Tibial artery (tissue), 4 donors: ENCODE data around the gene HTR4.
A peak's percentile ranks its signal among the peaks of the same experiment; 100 is the strongest.

Experiments
- DNase-seq, 2 donors: peaks; one replicate each; pipeline ENCODE4 v3.0.0-alpha.2; 2019
- H3K27ac ChIP-seq, 2 donors: fragments of 200-600 bp; sonication (generic) in 1 of 2; 1 replicate in 1 of 2; 2 replicates in 1 of 2; pipeline ENCODE4 v1.5.1; 2018 to 2019; ENCODE audit warnings: mild to moderate bottlenecking in 1 of 2
- H3K27me3 ChIP-seq, 2 donors: fragments of 200-600 bp; sonication (generic) in 1 of 2; one replicate each; pipeline versions ENCODE4 v1.5.1 to v1.6.0; 2016 to 2019
- H3K36me3 ChIP-seq, 3 donors: fragments of 200-600 bp; sonication (generic) in 2 of 3; one replicate each; pipeline ENCODE4 v1.5.1; 2016 to 2019; ENCODE audit warnings: mild to moderate bottlenecking in 2 of 3
- H3K4me1 ChIP-seq, 4 donors: fragments of 200-600 bp; sonication (generic) in 2 of 4; 1 replicate in 3 of 4; 2 replicates in 1 of 4; pipeline ENCODE4 v1.5.1; 2016 to 2019
- H3K4me3 ChIP-seq, 2 donors: fragments of 200-600 bp; sonication (generic) in 1 of 2; 1 replicate in 1 of 2; 2 replicates in 1 of 2; pipeline ENCODE4 v1.5.1; 2018 to 2019; ENCODE audit warnings: mild to moderate bottlenecking in 2 of 2
- H3K9me3 ChIP-seq, 3 donors: fragments of 200-600 bp; sonication (generic) in 1 of 3; one replicate each; pipeline ENCODE4 v1.5.1; 2016 to 2019
- intact Hi-C: fragments of 100-400 bp; cut with DNase I; formaldehyde crosslinking; loops from one replicate; pipeline ENCODE4 v1.15.0; 2023; ENCODE audit warnings: low total_unique reads
- TF ChIP-seq, protein P1 (sequence below), 2 experiments: fragments of 200-600 bp in 1 of 2; fragments of 450-650 bp in 1 of 2; IDR thresholded peaks; one replicate each; pipeline ENCODE4 v1.5.1; 2017 to 2019; ENCODE audit warnings: antibody characterized with exemption in 2 of 2, mild to moderate bottlenecking in 1 of 2, moderate library complexity in 1 of 2

The HTR4 gene, protein sequence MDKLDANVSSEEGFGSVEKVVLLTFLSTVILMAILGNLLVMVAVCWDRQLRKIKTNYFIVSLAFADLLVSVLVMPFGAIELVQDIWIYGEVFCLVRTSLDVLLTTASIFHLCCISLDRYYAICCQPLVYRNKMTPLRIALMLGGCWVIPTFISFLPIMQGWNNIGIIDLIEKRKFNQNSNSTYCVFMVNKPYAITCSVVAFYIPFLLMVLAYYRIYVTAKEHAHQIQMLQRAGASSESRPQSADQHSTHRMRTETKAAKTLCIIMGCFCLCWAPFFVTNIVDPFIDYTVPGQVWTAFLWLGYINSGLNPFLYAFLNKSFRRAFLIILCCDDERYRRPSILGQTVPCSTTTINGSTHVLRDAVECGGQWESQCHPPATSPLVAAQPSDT

DNA sequence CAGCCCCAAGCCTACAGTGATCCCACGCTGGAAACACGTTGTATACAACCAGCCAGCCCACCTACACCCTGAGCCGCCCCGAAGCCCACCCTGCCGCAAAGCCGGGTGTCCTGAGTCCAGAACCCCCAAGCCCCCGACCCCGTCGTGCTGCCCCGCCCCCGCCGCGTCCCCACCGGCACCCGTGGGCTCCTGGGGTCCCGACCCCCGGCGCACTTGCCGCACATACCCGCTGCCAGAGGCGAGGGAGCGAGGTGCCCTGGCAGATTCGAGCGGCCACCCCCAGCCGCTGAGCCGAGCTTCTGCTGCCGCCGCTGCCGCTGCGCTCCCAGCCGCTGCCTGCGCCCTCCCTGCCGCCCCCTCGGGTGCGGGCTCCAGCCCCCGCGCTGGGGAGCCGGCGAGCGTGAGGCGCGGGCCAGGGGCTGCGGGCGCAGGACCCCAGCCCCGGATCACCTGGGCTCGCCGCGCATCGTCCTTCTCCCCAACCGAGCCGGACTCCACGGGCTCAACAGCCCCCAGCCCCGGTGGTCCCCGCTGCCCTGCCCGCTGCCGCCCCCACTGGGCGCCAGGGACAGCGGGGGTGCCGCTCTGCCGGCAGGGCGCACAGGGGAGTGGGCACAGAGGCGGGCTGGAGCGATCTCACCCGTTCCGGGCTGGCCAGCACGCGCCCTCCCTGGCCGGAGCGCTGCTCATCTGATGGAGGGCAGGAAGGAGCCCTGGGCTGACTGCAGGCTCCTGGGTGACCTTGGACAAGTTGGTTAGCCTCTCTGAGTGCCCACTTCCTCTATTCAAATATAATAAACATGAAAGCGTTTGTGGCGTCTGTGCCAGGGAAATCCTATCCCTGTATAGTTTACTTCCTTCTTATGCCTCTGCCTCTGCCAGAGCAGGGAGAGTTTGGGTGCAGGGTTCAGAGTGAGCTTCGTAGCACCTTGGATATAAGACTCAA lies at the start of gene HTR4:
HTR4 (minus strand) TSS at position 692 of the 946 bp plus-strand sequence. CDS start 17,513 bp downstream, outside the sequence.
- no peaks in the 10 kb centered on the region for H3K36me3 ChIP-seq
- H3K4me3 ChIP-seq: peak within 1 kb of the TSS; percentile 35 to 50
- peaks cover 0 to 8% (median 2%) of the 10 kb centered on the region in 4 donors for H3K4me1 ChIP-seq
- H3K9me3 ChIP-seq: no peaks in the 10 kb centered on the region
- TF ChIP-seq, protein P1, sequence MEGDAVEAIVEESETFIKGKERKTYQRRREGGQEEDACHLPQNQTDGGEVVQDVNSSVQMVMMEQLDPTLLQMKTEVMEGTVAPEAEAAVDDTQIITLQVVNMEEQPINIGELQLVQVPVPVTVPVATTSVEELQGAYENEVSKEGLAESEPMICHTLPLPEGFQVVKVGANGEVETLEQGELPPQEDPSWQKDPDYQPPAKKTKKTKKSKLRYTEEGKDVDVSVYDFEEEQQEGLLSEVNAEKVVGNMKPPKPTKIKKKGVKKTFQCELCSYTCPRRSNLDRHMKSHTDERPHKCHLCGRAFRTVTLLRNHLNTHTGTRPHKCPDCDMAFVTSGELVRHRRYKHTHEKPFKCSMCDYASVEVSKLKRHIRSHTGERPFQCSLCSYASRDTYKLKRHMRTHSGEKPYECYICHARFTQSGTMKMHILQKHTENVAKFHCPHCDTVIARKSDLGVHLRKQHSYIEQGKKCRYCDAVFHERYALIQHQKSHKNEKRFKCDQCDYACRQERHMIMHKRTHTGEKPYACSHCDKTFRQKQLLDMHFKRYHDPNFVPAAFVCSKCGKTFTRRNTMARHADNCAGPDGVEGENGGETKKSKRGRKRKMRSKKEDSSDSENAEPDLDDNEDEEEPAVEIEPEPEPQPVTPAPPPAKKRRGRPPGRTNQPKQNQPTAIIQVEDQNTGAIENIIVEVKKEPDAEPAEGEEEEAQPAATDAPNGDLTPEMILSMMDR (IDR thresholded peaks at IDR 0.05): no peak
- peaks cover 0 to 14% of the 10 kb centered on the region in 2 donors for H3K27me3 ChIP-seq
- no peak for DNase-seq
- intact Hi-C loops: loop anchor here (5.0 kb wide), 1 partner anchor 1022 kb away; no protein-coding TSS in a partner anchor
- peak within 1 kb of the TSS in 1 of 2 donors; percentile 23 for H3K27ac ChIP-seq

DNA sequence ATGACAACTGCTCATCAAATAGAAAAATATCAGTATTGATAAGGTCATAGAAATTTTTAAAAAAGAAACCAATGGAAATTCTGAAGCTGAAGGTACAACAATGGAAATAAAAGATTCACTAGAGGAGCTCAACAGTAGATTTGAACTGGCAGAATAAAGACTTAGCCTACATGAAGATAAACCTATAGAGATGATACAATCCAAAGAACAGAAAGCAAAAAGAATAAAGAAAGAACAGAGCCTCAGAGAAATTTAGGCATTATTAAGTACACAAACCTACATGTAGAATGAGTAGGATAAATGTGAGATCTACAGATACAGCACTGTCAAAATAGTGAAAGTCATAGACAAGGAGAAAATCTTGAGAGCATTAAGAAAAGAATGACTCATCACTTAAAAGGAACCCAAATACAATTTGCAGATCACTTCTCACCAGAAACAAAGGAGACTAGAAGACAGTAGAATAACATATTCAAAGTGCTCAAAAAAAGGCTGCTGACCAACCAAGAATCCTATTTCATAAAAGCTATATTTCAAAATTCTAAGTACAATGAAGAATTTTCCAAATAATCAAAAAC lies 47.8 kb upstream of the HTR4 start:
- no peak overlapping the region for H3K27ac ChIP-seq
- intact Hi-C loops: no loop called here
- H3K4me3 ChIP-seq: no peak overlapping the region
- no peak for DNase-seq
- H3K4me1 ChIP-seq: peaks cover 0 to 5% (median 0%) of the 10 kb centered on the region in 4 donors
- H3K27me3 ChIP-seq: no peaks in the 10 kb centered on the region
- no peaks in the 10 kb centered on the region for H3K9me3 ChIP-seq
- no peaks in the 10 kb centered on the region for H3K36me3 ChIP-seq
- TF ChIP-seq, protein P1 (IDR thresholded peaks at IDR 0.05): no peak

DNA sequence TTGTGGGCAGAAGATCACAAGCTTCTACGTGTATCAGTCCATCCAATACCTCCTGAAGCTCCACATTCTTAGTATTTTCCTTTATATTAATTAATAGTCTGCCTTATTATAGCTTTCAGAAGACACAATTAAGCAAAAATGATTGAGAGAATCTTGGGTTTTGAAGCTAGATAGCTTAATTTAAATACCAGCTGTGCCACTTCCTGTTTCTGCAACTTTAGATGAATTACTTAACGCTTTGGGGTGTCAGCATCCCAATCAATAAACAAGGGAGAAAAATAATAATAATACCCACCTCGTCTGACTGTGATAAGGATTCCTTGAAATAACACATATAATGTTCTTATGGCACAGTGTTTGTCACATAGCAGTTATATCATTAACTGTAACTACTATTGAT lies 44.7 kb upstream of the HTR4 start:
- TF ChIP-seq, protein P1 (IDR thresholded peaks at IDR 0.05): no peak
- no peaks in the 10 kb centered on the region for H3K27me3 ChIP-seq
- H3K4me1 ChIP-seq: peaks cover 0 to 6% (median 3%) of the 10 kb centered on the region in 4 donors
- H3K9me3 ChIP-seq: no peaks in the 10 kb centered on the region
- no peak for DNase-seq
- intact Hi-C loops: no loop called here
- H3K27ac ChIP-seq: no peak overlapping the region
- no peak overlapping the region for H3K4me3 ChIP-seq
- H3K36me3 ChIP-seq: no peaks in the 10 kb centered on the region

DNA sequence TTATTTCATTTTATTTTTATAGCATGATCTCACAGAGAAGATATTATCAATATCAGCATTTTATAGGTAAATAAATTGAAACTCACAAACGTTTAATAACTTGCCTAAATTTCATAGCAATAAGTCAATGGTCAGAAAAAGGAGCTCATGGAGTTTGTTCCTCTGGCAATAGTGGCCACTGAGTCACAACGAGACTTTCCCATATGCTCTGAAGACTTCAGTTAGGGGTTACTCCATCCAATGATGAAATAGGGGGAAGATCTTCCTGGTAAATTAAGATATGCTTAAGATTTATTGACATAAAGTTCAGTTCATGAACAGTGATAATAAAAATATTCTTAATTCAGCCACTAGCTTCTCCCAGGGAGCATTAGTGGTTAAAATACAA lies 43.5 kb upstream of the HTR4 start:
- Histone ChIP-seq H3K27me3 (no peaks in the 10 kb centered on the region), H3K4me3 (peak overlapping the region; percentile 32 to 39), H3K9me3 (no peaks in the 10 kb centered on the region), H3K27ac (peak overlapping the region in 1 of 2 donors; percentile 40), H3K36me3 (no peaks in the 10 kb centered on the region), H3K4me1 (peaks cover 0 to 6% (median 3%) of the 10 kb centered on the region in 4 donors)
- DNase-seq: no peak
- intact Hi-C loops: no loop called here
- TF ChIP-seq, protein P1 (IDR thresholded peaks at IDR 0.05): no peak

DNA sequence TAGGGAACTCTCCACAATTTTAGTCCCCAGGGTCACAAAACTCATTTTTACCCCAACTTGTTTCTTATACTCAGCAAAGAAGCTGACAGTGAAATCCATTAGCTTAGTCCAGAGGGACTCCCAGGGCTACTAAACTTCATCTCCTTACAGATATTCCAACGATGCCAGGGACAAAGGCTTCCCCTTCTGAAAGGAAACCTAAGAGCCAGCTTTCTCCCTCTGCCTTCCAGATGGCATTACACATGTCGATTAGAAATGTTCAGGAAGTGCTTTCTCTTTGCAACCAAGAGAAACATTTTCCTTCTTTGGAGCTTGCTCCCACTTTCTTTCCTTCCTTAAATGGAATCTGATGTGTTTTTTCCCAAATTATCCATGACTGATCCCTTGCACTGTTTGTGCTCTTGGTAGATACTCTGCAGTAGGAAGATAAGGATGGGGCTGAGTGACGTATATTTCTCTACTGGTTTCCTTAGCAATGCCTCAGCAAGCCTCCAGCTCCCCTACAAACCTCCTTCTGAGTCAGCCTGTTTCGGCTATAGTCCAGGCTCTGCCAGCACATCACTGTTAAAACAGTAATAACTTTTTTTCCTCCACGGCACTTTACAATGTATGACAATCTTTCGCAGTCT lies 43.0 kb upstream of the HTR4 start:
- H3K36me3 ChIP-seq: no peaks in the 10 kb centered on the region
- intact Hi-C loops: no loop called here
- H3K4me1 ChIP-seq: peaks cover 0 to 6% (median 3%) of the 10 kb centered on the region in 4 donors
- no peaks in the 10 kb centered on the region for H3K27me3 ChIP-seq
- DNase-seq: peak in 1 of 2 donors; percentile 72
- peak overlapping the region; percentile 40 to 60 for H3K27ac ChIP-seq
- TF ChIP-seq, protein P1 (IDR thresholded peaks at IDR 0.05): no peak
- H3K4me3 ChIP-seq: peak overlapping the region; percentile 32 to 39
- no peaks in the 10 kb centered on the region for H3K9me3 ChIP-seq
